Measurements from ENCODE around the gene TNFRSF8. TPM values are rescaled to one million over a fixed set of nuclear protein-coding genes. Genes with fewer than 3 reads are reported as not detected.
A peak's percentile ranks its signal among the peaks of the same experiment; 100 is the strongest.

Gene TNFRSF8
- total and polyA plus RNA-seq, 9 of the 15 experiments (the other 6 are each of a cell fraction or from before 2014, with no cell fraction given): 3.5 to 38.4 (median 17.1) TPM

- TF ChIP-seq, protein P1, sequence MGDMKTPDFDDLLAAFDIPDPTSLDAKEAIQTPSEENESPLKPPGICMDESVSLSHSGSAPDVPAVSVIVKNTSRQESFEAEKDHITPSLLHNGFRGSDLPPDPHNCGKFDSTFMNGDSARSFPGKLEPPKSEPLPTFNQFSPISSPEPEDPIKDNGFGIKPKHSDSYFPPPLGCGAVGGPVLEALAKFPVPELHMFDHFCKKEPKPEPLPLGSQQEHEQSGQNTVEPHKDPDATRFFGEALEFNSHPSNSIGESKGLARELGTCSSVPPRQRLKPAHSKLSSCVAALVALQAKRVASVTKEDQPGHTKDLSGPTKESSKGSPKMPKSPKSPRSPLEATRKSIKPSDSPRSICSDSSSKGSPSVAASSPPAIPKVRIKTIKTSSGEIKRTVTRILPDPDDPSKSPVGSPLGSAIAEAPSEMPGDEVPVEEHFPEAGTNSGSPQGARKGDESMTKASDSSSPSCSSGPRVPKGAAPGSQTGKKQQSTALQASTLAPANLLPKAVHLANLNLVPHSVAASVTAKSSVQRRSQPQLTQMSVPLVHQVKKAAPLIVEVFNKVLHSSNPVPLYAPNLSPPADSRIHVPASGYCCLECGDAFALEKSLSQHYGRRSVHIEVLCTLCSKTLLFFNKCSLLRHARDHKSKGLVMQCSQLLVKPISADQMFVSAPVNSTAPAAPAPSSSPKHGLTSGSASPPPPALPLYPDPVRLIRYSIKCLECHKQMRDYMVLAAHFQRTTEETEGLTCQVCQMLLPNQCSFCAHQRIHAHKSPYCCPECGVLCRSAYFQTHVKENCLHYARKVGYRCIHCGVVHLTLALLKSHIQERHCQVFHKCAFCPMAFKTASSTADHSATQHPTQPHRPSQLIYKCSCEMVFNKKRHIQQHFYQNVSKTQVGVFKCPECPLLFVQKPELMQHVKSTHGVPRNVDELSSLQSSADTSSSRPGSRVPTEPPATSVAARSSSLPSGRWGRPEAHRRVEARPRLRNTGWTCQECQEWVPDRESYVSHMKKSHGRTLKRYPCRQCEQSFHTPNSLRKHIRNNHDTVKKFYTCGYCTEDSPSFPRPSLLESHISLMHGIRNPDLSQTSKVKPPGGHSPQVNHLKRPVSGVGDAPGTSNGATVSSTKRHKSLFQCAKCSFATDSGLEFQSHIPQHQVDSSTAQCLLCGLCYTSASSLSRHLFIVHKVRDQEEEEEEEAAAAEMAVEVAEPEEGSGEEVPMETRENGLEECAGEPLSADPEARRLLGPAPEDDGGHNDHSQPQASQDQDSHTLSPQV (IDR thresholded peaks at IDR 0.05): peak; percentile 88
- TF ChIP-seq DNMT1 (IDR thresholded peaks at IDR 0.05) (no peak), ZBTB11 (CRISPR knock-in tag; IDR thresholded peaks at IDR 0.05) (peak in 1 of 3 experiments; percentile 58; a peak in 2 of 6 replicates), ATF1 (CRISPR knock-in tag; IDR thresholded peaks at IDR 0.05) (no peak), ATF1 (tag; IDR thresholded peaks at IDR 0.05) (peak; percentile 23; the same call in 1 of the 2 replicates), NR2C1 (IDR thresholded peaks at IDR 0.05) (no peak), NR2C1 (tag; IDR thresholded peaks at IDR 0.05) (peak; percentile 39; the same call in 1 of the 2 replicates), FOXP4 (CRISPR knock-in tag; IDR thresholded peaks at IDR 0.05; ENCODE audit: borderline replicate concordance) (0 out of 2 replicates have a peak, but pooled peaks have one; percentile 32), TFAM (CRISPR knock-in tag; conservative IDR thresholded peaks at IDR 0.05) (no peak), MTA3 (IDR thresholded peaks at IDR 0.05; ENCODE audit: borderline replicate concordance) (0 out of 2 replicates have a peak, but pooled peaks have one; percentile 18), MYC (IDR thresholded peaks at IDR 0.05; ENCODE audit: low read depth, low read length) (peak; percentile 97), MYC (CRISPR knock-in tag; IDR thresholded peaks at IDR 0.05; ENCODE audit: borderline replicate concordance, low read depth) (peak; percentile 69; the same call in 1 of the 2 replicates)
- TF ChIP-seq, protein P2, sequence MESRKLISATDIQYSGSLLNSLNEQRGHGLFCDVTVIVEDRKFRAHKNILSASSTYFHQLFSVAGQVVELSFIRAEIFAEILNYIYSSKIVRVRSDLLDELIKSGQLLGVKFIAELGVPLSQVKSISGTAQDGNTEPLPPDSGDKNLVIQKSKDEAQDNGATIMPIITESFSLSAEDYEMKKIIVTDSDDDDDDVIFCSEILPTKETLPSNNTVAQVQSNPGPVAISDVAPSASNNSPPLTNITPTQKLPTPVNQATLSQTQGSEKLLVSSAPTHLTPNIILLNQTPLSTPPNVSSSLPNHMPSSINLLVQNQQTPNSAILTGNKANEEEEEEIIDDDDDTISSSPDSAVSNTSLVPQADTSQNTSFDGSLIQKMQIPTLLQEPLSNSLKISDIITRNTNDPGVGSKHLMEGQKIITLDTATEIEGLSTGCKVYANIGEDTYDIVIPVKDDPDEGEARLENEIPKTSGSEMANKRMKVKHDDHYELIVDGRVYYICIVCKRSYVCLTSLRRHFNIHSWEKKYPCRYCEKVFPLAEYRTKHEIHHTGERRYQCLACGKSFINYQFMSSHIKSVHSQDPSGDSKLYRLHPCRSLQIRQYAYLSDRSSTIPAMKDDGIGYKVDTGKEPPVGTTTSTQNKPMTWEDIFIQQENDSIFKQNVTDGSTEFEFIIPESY (CRISPR knock-in tag; IDR thresholded peaks at IDR 0.05): peak; percentile 68; the same call in 1 of the 2 replicates
- TF ChIP-seq, protein P3, sequence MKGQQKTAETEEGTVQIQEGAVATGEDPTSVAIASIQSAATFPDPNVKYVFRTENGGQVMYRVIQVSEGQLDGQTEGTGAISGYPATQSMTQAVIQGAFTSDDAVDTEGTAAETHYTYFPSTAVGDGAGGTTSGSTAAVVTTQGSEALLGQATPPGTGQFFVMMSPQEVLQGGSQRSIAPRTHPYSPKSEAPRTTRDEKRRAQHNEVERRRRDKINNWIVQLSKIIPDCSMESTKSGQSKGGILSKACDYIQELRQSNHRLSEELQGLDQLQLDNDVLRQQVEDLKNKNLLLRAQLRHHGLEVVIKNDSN (CRISPR knock-in tag; IDR thresholded peaks at IDR 0.05): peak; percentile 91
Measured at GRCh38 chr1:12143631-12144155, 80.6 kb downstream of the TNFRSF8 start (continued).
